H1 (cell line): ENCODE data around the gene RND2. TPM values are rescaled to one million over a fixed set of nuclear protein-coding genes. Genes with fewer than 3 reads are reported as not detected.

Experiments
- CTCF ChIA-PET: fragments of 300-600 bp; sonication (Branson Sonifier 250); formaldehyde crosslinking; loops from one replicate; lab custom pipeline; 2021; ENCODE audit not compliant: partially characterized antibody; lab: Charles Lee
- POLR2A ChIA-PET: fragments of 300-600 bp; sonication (Branson Sonifier 250); formaldehyde crosslinking; loops from one replicate; lab custom pipeline; 2021; ENCODE audit warnings: inconsistent platforms; ENCODE audit not compliant: partially characterized antibody; lab: Charles Lee
- DNase-seq, 2 experiments: peaks; one replicate each; pipeline versions ENCODE4 v3.0.0 to v3.0.0-alpha.2; 2010 to 2022; ENCODE audit warnings: low spot score in 2 of 2, low read depth in 1 of 2, mixed read lengths in 1 of 2
- FAIRE-seq: peaks from 2 replicates; lab custom pipeline; 2011; peaks lifted over from hg19 to GRCh38; lab: Jason Lieb, UNC
- H2AFZ ChIP-seq: 2 replicates; pipeline ENCODE4 v1.8.1; 2012; ENCODE audit warnings: low read length, inconsistent platforms
- H2AK5ac ChIP-seq: 2 replicates; pipeline ENCODE4 v1.6.1; 2013; ENCODE audit warnings: low read depth, low read length
- H2BK120ac ChIP-seq: replicated peaks from 2 replicates; pipeline ENCODE3; 2013; ENCODE audit warnings: low read depth, low read length, inconsistent platforms
- H2BK12ac ChIP-seq: 2 replicates; pipeline ENCODE4 v1.6.1; 2013; ENCODE audit warnings: low read depth, low read length
- H2BK15ac ChIP-seq: 2 replicates; pipeline ENCODE4 v1.6.1; 2013; ENCODE audit warnings: low read length
- H2BK20ac ChIP-seq: 2 replicates; pipeline ENCODE4 v1.6.1; 2013; ENCODE audit warnings: low read length
- H2BK5ac ChIP-seq: 2 replicates; pipeline ENCODE4 v1.6.1; 2013; ENCODE audit warnings: low read depth, low read length
- H3K14ac ChIP-seq: 2 replicates; pipeline ENCODE4 v1.6.1; 2013; ENCODE audit warnings: inconsistent platforms; ENCODE audit not compliant: insufficient read length
- H3K18ac ChIP-seq: 2 replicates; pipeline ENCODE4 v1.6.1; 2013; ENCODE audit warnings: low read length; ENCODE audit errors: extremely low read depth
- H3K23ac ChIP-seq: 2 replicates; pipeline ENCODE4 v1.6.1; 2013; ENCODE audit warnings: inconsistent platforms; ENCODE audit not compliant: insufficient read length
- H3K23me2 ChIP-seq: 2 replicates; pipeline ENCODE4 v1.6.1; 2013; ENCODE audit warnings: low read depth, low read length
- H3K27ac ChIP-seq: 2 replicates; pipeline ENCODE4 v1.6.1; 2011; ENCODE audit warnings: low read depth, low read length, inconsistent platforms
- H3K27me3 ChIP-seq, 4 experiments: replicated peaks in 1 of 4; 1 replicate in 1 of 4; 2 replicates in 3 of 4; pipeline versions ENCODE4 v1.6.1 to v1.8.1; 2011 to 2013; ENCODE audit warnings: low read length in 3 of 4, mild to moderate bottlenecking in 3 of 4, inconsistent platforms in 2 of 4, mixed read lengths in 2 of 4, moderate library complexity in 1 of 4; ENCODE audit not compliant: control insufficient read depth in 3 of 4, insufficient read depth in 3 of 4; ENCODE audit errors: extremely low read depth in 1 of 4
- H3K36me3 ChIP-seq, 4 experiments: 2 replicates each; pipeline versions ENCODE4 v1.6.1 to v1.8.1; 2011 to 2013; ENCODE audit warnings: mild to moderate bottlenecking in 4 of 4, low read length in 3 of 4, moderate library complexity in 2 of 4, control low read depth in 1 of 4, inconsistent platforms in 1 of 4; ENCODE audit not compliant: insufficient read depth in 4 of 4, control insufficient read depth in 2 of 4
- H3K4ac ChIP-seq: replicated peaks from 2 replicates; pipeline ENCODE3; 2013; ENCODE audit warnings: low read length, low read depth, mixed read lengths, inconsistent platforms; ENCODE audit not compliant: insufficient read length
- H3K4me1 ChIP-seq, 4 experiments: replicated peaks in 1 of 4; 1 replicate in 1 of 4; 2 replicates in 3 of 4; pipeline versions ENCODE4 v1.6.1 to v1.8.1; 2011 to 2013; ENCODE audit warnings: low read length in 3 of 4, inconsistent platforms in 2 of 4, mixed read lengths in 1 of 4; ENCODE audit not compliant: insufficient read depth in 4 of 4, control insufficient read depth in 3 of 4
- H3K4me2 ChIP-seq, 2 experiments: 2 replicates each; pipeline versions ENCODE4 v1.6.1 to v1.8.1; 2011 to 2013; ENCODE audit warnings: low read depth in 2 of 2, low read length in 2 of 2, control low read depth in 1 of 2, inconsistent platforms in 1 of 2, mild to moderate bottlenecking in 1 of 2; ENCODE audit not compliant: insufficient read depth in 1 of 2
- H3K4me3 ChIP-seq, 4 experiments: fragments of 200-600, 300-600 bp in 1 of 4; sonication (generic), shearing (Covaris generic), sonication (Bioruptor Twin) in 1 of 4; 2 replicates each; pipeline versions ENCODE4 v1.5.1 to v1.8.1; 2011 to 2016; ENCODE audit warnings: low read length in 4 of 4, low read depth in 3 of 4, control low read depth in 2 of 4, inconsistent platforms in 2 of 4, mild to moderate bottlenecking in 2 of 4, mixed read lengths in 1 of 4, moderate library complexity in 1 of 4; ENCODE audit not compliant: insufficient read depth in 2 of 4; ENCODE audit errors: extremely low read depth in 1 of 4
- H3K56ac ChIP-seq: replicated peaks from 2 replicates; pipeline ENCODE3; 2013; ENCODE audit warnings: low read depth, mild to moderate bottlenecking, mixed read lengths, low read length, inconsistent platforms; ENCODE audit not compliant: insufficient read length
- H3K79me1 ChIP-seq: 2 replicates; pipeline ENCODE4 v1.6.1; 2013; ENCODE audit warnings: low read depth, low read length, control low read depth
- H3K79me2 ChIP-seq, 2 experiments: 2 replicates each; pipeline versions ENCODE4 v1.6.1 to v1.8.1; 2012 to 2013; ENCODE audit warnings: low read length in 2 of 2, mild to moderate bottlenecking in 2 of 2, inconsistent platforms in 1 of 2; ENCODE audit not compliant: insufficient read depth in 2 of 2, control insufficient read depth in 1 of 2
- H3K9ac ChIP-seq, 4 experiments: replicated peaks in 1 of 4; 1 replicate in 1 of 4; 2 replicates in 3 of 4; pipeline versions ENCODE4 v1.6.1 to v1.8.1; 2011 to 2013; ENCODE audit warnings: low read depth in 3 of 4, low read length in 3 of 4, control low read depth in 2 of 4, mild to moderate bottlenecking in 2 of 4, moderate library complexity in 2 of 4, inconsistent platforms in 1 of 4; ENCODE audit errors: extremely low read depth in 1 of 4
- H3K9me3 ChIP-seq, 2 experiments: 2 replicates each; pipeline versions ENCODE4 v1.6.1 to v1.8.1; 2012 to 2013; ENCODE audit warnings: mild to moderate bottlenecking in 2 of 2, moderate library complexity in 2 of 2, control low read depth in 1 of 2, inconsistent platforms in 1 of 2, low read depth in 1 of 2, low read length in 1 of 2, mixed read lengths in 1 of 2; ENCODE audit not compliant: insufficient read depth in 2 of 2
- H4K20me1 ChIP-seq, 2 experiments: replicated peaks in 1 of 2; 2 replicates each; pipeline versions ENCODE3 to v1.8.1; 2011 to 2013; ENCODE audit warnings: inconsistent platforms in 2 of 2, low read length in 2 of 2, mild to moderate bottlenecking in 1 of 2; ENCODE audit not compliant: insufficient read depth in 2 of 2, control insufficient read depth in 1 of 2
- H4K5ac ChIP-seq: 2 replicates; pipeline ENCODE4 v1.6.1; 2013; ENCODE audit warnings: low read length, low read depth, mixed read lengths, inconsistent platforms; ENCODE audit not compliant: insufficient read length
- H4K8ac ChIP-seq: 2 replicates; pipeline ENCODE4 v1.8.0; 2013; ENCODE audit warnings: mild to moderate bottlenecking, moderate library complexity, low read length, inconsistent platforms; ENCODE audit not compliant: insufficient read depth; ENCODE audit errors: extremely low read depth
- H4K91ac ChIP-seq: replicated peaks from 2 replicates; pipeline ENCODE3; 2013; ENCODE audit warnings: low read length, mixed read lengths, inconsistent platforms; ENCODE audit not compliant: insufficient read length
- CBX8 ChIP-seq: fragments of 300-800, 300-1000 bp; sonication (generic); IDR thresholded peaks from 2 replicates; pipeline ENCODE4 v1.7.1; 2016; ENCODE audit warnings: low read depth, low read length, borderline replicate concordance
- CHD2 ChIP-seq: IDR thresholded peaks from 2 replicates; pipeline ENCODE4 v1.6.1; 2012; ENCODE audit warnings: low read length, improper control_type of control experiment
- HDAC6 ChIP-seq: IDR thresholded peaks from one replicate; pipeline ENCODE4 v1.7.1; 2012; ENCODE audit warnings: low read depth, mild to moderate bottlenecking, inconsistent platforms, low read length, moderate library complexity
- NRF1 ChIP-seq: IDR thresholded peaks from 2 replicates; pipeline ENCODE4 v1.6.1; 2011; ENCODE audit warnings: mild to moderate bottlenecking, low read depth, low read length, improper control_type of control experiment
- PHF8 ChIP-seq: fragments of 200-600 bp; sonication (generic); conservative IDR thresholded peaks from 2 replicates; pipeline ENCODE4 v1.7.1; 2012; ENCODE audit warnings: low read depth, mild to moderate bottlenecking, inconsistent platforms, low read length, moderate library complexity
- POLR2AphosphoS5 ChIP-seq: IDR thresholded peaks from 2 replicates; pipeline ENCODE4 v1.6.1; 2011; ENCODE audit warnings: low read depth, low read length
- POU5F1 ChIP-seq: IDR thresholded peaks from 2 replicates; pipeline ENCODE4 v1.6.1; 2011; ENCODE audit warnings: low read depth, mild to moderate bottlenecking, low read length, moderate library complexity
- TEAD4 ChIP-seq: IDR thresholded peaks from 2 replicates; pipeline ENCODE4 v1.6.1; 2012; ENCODE audit warnings: low read depth, low read length, inconsistent platforms, mixed read lengths
- USF2 ChIP-seq: IDR thresholded peaks from 2 replicates; pipeline ENCODE4 v1.6.1; 2011; ENCODE audit warnings: low read length, improper control_type of control experiment
- WGBS, 2 experiments: shearing (Covaris generic) in 1 of 2; methylation state at CpG; one replicate each; pipeline versions ENCODE4 v1.1.6 to v1.1.7; 2013 to 2015; ENCODE audit warnings: low lambda C conversion rate in 2 of 2, mixed read lengths in 2 of 2, inconsistent platforms in 1 of 2, low coverage in 1 of 2, missing lambda C conversion rate in 1 of 2; ENCODE audit not compliant: insufficient replicate concordance in 2 of 2, insufficient coverage in 1 of 2, insufficient read length in 1 of 2; ENCODE audit errors: extremely low coverage in 1 of 2, missing lambda C conversion rate in 1 of 2; 5-methylcytosine and 5-hydroxymethylcytosine counted together
- polyA plus RNA-seq, 7 experiments: library from polyadenylated mRNA; depleted of rRNA in 3 of 7; stranded (reverse) in 5 of 7; unstranded in 2 of 7; fragments of >200 nt in 5 of 7; fragments of 200-250 nt in 2 of 7; gene quantifications; 1 replicate in 5 of 7; 2 replicates in 1 of 7; 4 replicates in 1 of 7; pipeline versions ENCODE4 v1.2.1 to v1.2.3, GENCODE V29; 2011 to 2013; ENCODE audit warnings: missing spikeins in 2 of 7, mixed read lengths in 2 of 7
- total RNA-seq: library from RNA; stranded (reverse); fragmentation: NEBNext Ultra II Directional; extraction: Animal tissue kit (Norgen Biotek cat#: 25700); gene quantifications from 2 replicates; pipeline ENCODE4 v1.2.1, GENCODE V29; 2021

The RND2 gene
- total and polyA plus RNA-seq, 2 of the 8 experiments (the other 6 are each of a cell fraction or from before 2014, with no cell fraction given) = 51.3 to 61.4 TPM

- peak overlapping the region; percentile 77 for H4K5ac ChIP-seq
- H3K27ac ChIP-seq = peak overlapping the region; percentile 20; the same call in 1 of the 2 replicates
- FAIRE-seq = no peak
- H2BK12ac ChIP-seq = peak overlapping the region; percentile 85
- peak overlapping the region; percentile 39 to 79 (median 70) for H3K9ac ChIP-seq
- H3K4ac ChIP-seq = no peak overlapping the region
- CTCF ChIA-PET = interaction anchor here (0.6 to 1.3 kb wide), 4 partner anchors 9 to 201 kb away, joined by 3 to 4 read pairs (median 3); no protein-coding TSS in a partner anchor
- H3K36me3 ChIP-seq = peaks cover 6 to 25% (median 12%) of the 10 kb centered on the region in 4 experiments; a peak in 6 of 8 replicates
- no peak overlapping the region for H2BK20ac ChIP-seq
- peaks cover 0 to 39% of the 10 kb centered on the region in 2 experiments; a peak in 3 of 4 replicates for H3K79me2 ChIP-seq
- peak overlapping the region; percentile 89 for H3K56ac ChIP-seq
- POLR2A ChIA-PET = interaction anchor here (0.6 to 10.8 kb wide), 17 partner anchors 8 to 294 kb away, joined by 3 to 123 read pairs (median 4); partner anchors contain the start of genes IFI35, PTGES3L and RPL27
- peak overlapping the region; percentile 96 to 100 (median 98) for H3K4me3 ChIP-seq
- no peak overlapping the region for H2BK120ac ChIP-seq
- WGBS, 2 experiments = 11% methylated on average over 26 of the region's 40 CpGs; no CpG with 5 or more reads in 1 of the 2 experiments
- H3K27me3 ChIP-seq = no peaks in the 10 kb centered on the region
- H3K23me2 ChIP-seq = peaks cover 11% of the 10 kb centered on the region; the same call in 1 of the 2 replicates
- peak overlapping the region; percentile 61; the same call in 1 of the 2 replicates for H2BK15ac ChIP-seq
- peaks cover 7 to 15% (median 9%) of the 10 kb centered on the region in 4 experiments; a peak in 6 of 7 replicates for H3K4me1 ChIP-seq
- H3K18ac ChIP-seq = peak overlapping the region; percentile 72; the same call in 1 of the 2 replicates
- peak overlapping the region; percentile 80 to 86 for H3K4me2 ChIP-seq
- H3K9me3 ChIP-seq = no peaks in the 10 kb centered on the region
- no peak overlapping the region for H2AK5ac ChIP-seq
- peaks cover 10% of the 10 kb centered on the region in 2 experiments for H4K20me1 ChIP-seq
- H4K91ac ChIP-seq = peak overlapping the region; percentile 75
- peaks cover 14% of the 10 kb centered on the region for H3K79me1 ChIP-seq
- H3K23ac ChIP-seq = no peak overlapping the region
- peak overlapping the region; percentile 76; the same call in 1 of the 2 replicates for H4K8ac ChIP-seq
- H2AFZ ChIP-seq = peak overlapping the region; percentile 0; the same call in 1 of the 2 replicates
- no peak overlapping the region for H3K14ac ChIP-seq
- DNase-seq = peak in 1 of 2 experiments; percentile 66
- peak overlapping the region; percentile 94 for H2BK5ac ChIP-seq
- TF ChIP-seq POLR2AphosphoS5 (no peak; the same call in 1 of the 2 replicates), NRF1 (peak; percentile 36), POU5F1 (no peak), CHD2 (no peak), PHF8 (0 out of 2 replicates have a peak, but pooled peaks have one; percentile 33), USF2 (peak; percentile 45), HDAC6 (no peak), CBX8 (no peak), TEAD4 (no peak)
These were observed 4.0 kb upstream of the RND2 start for GRCh38 chr17:43020789-43021740.
